HEK293 (cell line): Measurements from ENCODE around the gene ARMH2.
A peak's percentile ranks its signal among the peaks of the same experiment; 100 is the strongest.

Experiments
- CTCF ChIA-PET: fragments of 350-600 bp; formaldehyde crosslinking; extraction: SDS; loops from one replicate; lab custom pipeline; 2021; ENCODE audit warnings: antibody characterized with exemption; lab: Yijun Ruan, JAX
- POLR2A ChIA-PET: fragments of 300-600 bp; formaldehyde crosslinking; extraction: SDS; loops from one replicate; lab custom pipeline; 2020; ENCODE audit warnings: antibody characterized with exemption, inconsistent platforms; lab: Yijun Ruan, JAX
- H3K27ac ChIP-seq: fragments of 200-500 bp; sonication (Bioruptor generic); 2 replicates; pipeline ENCODE4 v1.5.1; 2014; ENCODE audit warnings: low read depth, low read length, control low read depth, inconsistent platforms; ENCODE audit errors: extremely low read depth
- H3K36me3 ChIP-seq, 2 experiments: fragments of 200-500 bp in 1 of 2; sonication (Bioruptor generic) in 1 of 2; 1 replicate in 1 of 2; 2 replicates in 1 of 2; pipeline ENCODE4 v1.5.1; 2014 to 2017; ENCODE audit warnings: inconsistent platforms in 2 of 2, low read length in 2 of 2; ENCODE audit not compliant: control insufficient read depth in 2 of 2, insufficient read depth in 1 of 2
- H3K4me1 ChIP-seq: fragments of 200-500 bp; sonication (Bioruptor generic); 2 replicates; pipeline ENCODE4 v1.5.1; 2014; ENCODE audit warnings: mild to moderate bottlenecking, low read length, inconsistent platforms; ENCODE audit not compliant: control insufficient read depth, insufficient read depth
- H3K4me3 ChIP-seq: 2 replicates; pipeline ENCODE4 v1.5.1; 2011; ENCODE audit warnings: low read depth, mild to moderate bottlenecking, control low read depth, low read length, moderate library complexity
- H3K9me3 ChIP-seq: fragments of 200-500 bp; sonication (Bioruptor generic); 2 replicates; pipeline ENCODE4 v1.5.1; 2014; ENCODE audit warnings: low read depth, low read length, inconsistent platforms; ENCODE audit not compliant: control insufficient read depth, insufficient read depth
- MYNN ChIP-seq: fragments of 450-650 bp; formaldehyde crosslinking; IDR thresholded peaks from 2 replicates; pipeline ENCODE4 v1.5.1; 2016; ENCODE audit warnings: missing biosample characterization, missing genetic modification characterization, borderline replicate concordance
- PRDM1 ChIP-seq: fragments of 450-650 bp; formaldehyde crosslinking; IDR thresholded peaks from 2 replicates; pipeline ENCODE4; 2016; ENCODE audit warnings: missing biosample characterization, missing genetic modification characterization
- PRDM10 ChIP-seq: fragments of 450-650 bp; formaldehyde crosslinking; IDR thresholded peaks from 2 replicates; pipeline ENCODE4 v1.5.1; 2016; ENCODE audit warnings: missing biosample characterization, missing genetic modification characterization
- SCRT1 ChIP-seq: fragments of 450-650 bp; formaldehyde crosslinking; IDR thresholded peaks from 2 replicates; pipeline ENCODE4 v1.5.1; 2016; ENCODE audit warnings: missing biosample characterization, missing genetic modification characterization, borderline replicate concordance
- SCRT2 ChIP-seq: fragments of 450-650 bp; formaldehyde crosslinking; IDR thresholded peaks from 2 replicates; pipeline ENCODE4 v1.5.1; 2016; ENCODE audit warnings: missing biosample characterization, missing genetic modification characterization
- TRIM28 ChIP-seq: IDR thresholded peaks from 2 replicates; pipeline ENCODE4 v1.6.1; 2011; ENCODE audit warnings: low read length, control low read depth, borderline replicate concordance
- YY1 ChIP-seq: fragments of 450-650 bp; formaldehyde crosslinking; IDR thresholded peaks from 2 replicates; pipeline ENCODE4 v1.5.1; 2018; ENCODE audit warnings: missing biosample characterization, missing genetic modification characterization
- ZBTB1 ChIP-seq: fragments of 450-650 bp; formaldehyde crosslinking; IDR thresholded peaks from 2 replicates; pipeline ENCODE4 v1.5.1; 2016; ENCODE audit warnings: missing biosample characterization, missing genetic modification characterization
- ZNF10 ChIP-seq: fragments of 450-650 bp; formaldehyde crosslinking; IDR thresholded peaks from 2 replicates; pipeline ENCODE4 v1.5.1; 2017; ENCODE audit warnings: missing biosample characterization, missing genetic modification characterization
- ZNF324 ChIP-seq: fragments of 450-650 bp; formaldehyde crosslinking; IDR thresholded peaks from 2 replicates; pipeline ENCODE4 v1.5.1; 2016; ENCODE audit warnings: missing biosample characterization, missing genetic modification characterization
- ZNF394 ChIP-seq: fragments of 450-650 bp; formaldehyde crosslinking; IDR thresholded peaks from 2 replicates; pipeline ENCODE4 v1.5.1; 2016; ENCODE audit warnings: missing biosample characterization, missing genetic modification characterization, mild to moderate bottlenecking, moderate library complexity, borderline replicate concordance
- ZNF423 ChIP-seq: fragments of 450-650 bp; formaldehyde crosslinking; IDR thresholded peaks from 2 replicates; pipeline ENCODE4 v1.5.1; 2016; ENCODE audit warnings: missing biosample characterization, missing genetic modification characterization
- ZNF426 ChIP-seq: fragments of 450-650 bp; formaldehyde crosslinking; IDR thresholded peaks from 2 replicates; pipeline ENCODE4 v1.5.1; 2017; ENCODE audit warnings: missing biosample characterization, missing genetic modification characterization, mild to moderate bottlenecking, inconsistent platforms, moderate library complexity
- ZNF449 ChIP-seq: fragments of 450-650 bp; formaldehyde crosslinking; IDR thresholded peaks from 2 replicates; pipeline ENCODE4 v1.5.1; 2017; ENCODE audit warnings: missing biosample characterization, mild to moderate bottlenecking, missing genetic modification characterization, moderate library complexity
- ZNF501 ChIP-seq: fragments of 450-650 bp; formaldehyde crosslinking; IDR thresholded peaks from 2 replicates; pipeline ENCODE4 v1.5.1; 2016; ENCODE audit warnings: missing biosample characterization, missing genetic modification characterization
- ZNF596 ChIP-seq: fragments of 450-650 bp; IDR thresholded peaks from 2 replicates; pipeline ENCODE4 v1.5.0; 2018; ENCODE audit warnings: missing biosample characterization, mild to moderate bottlenecking, missing genetic modification characterization, moderate library complexity
- ZNF624 ChIP-seq: fragments of 450-650 bp; formaldehyde crosslinking; IDR thresholded peaks from 2 replicates; pipeline ENCODE4 v1.5.1; 2017; ENCODE audit warnings: missing biosample characterization, missing genetic modification characterization

ARMH2 gene

GRCh38 chr6:24799541-24799915 lies 811 bp upstream of the ARMH2 start:
- H3K36me3 ChIP-seq: no peaks in the 10 kb centered on the region
- no peaks in the 10 kb centered on the region for H3K4me1 ChIP-seq
- no peaks in the 10 kb centered on the region for H3K9me3 ChIP-seq
- H3K4me3 ChIP-seq: no peak overlapping the region
- no peak overlapping the region for H3K27ac ChIP-seq
- ChIA-PET CTCF (interaction anchor here (0.7 kb wide), 1 partner anchor 618 kb away, joined by 5 read pairs; no protein-coding TSS in a partner anchor), POLR2A (no interaction called here)
- TF ChIP-seq ZNF324 (tag by site-specific recombination) (no peak), TRIM28 (no peak), PRDM1 (tag by site-specific recombination) (peak; percentile 71; the same call in 1 of the 2 replicates), ZNF624 (tag by site-specific recombination) (no peak), ZNF501 (no peak), ZNF10 (no peak)

DNA sequence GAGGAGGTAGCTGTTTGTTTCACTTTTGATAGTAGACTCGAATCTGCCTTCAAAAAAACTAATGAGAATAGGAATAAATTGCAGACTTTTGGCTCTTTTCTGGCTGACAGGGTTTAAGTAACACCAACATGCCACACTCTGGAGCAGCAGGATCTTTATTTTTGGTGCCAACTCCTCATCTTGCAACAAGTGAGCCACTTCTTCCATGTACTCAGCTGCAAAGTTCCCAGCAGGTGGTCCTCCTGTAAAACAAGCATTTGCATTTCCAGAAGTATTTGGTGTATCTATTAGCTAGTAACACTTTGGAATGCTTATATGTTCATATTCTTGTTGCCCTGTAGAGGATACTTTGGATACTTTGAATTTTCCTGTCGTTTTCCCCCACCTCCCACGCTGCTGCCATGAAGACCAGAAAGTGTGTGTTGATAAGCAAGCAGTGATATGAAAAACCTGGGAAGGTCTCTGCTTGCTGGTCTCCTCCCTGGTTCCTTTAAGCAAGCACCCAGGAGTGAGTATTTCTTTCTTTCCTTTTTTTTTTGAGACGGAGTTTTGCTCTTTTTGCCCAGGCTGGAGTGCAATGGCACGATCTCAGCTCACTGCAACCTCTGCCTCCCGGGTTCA lies 1.0 kb downstream of the ARMH2 start:
- TF ChIP-seq ZNF449 (tag by site-specific recombination) (no peak), SCRT1 (tag by site-specific recombination) (0 out of 2 replicates have a peak, but pooled peaks have one; percentile 26), SCRT2 (tag by site-specific recombination) (peak; percentile 77)
- Histone ChIP-seq H3K4me3 (no peak overlapping the region), H3K4me1 (no peaks in the 10 kb centered on the region), H3K27ac (no peak overlapping the region), H3K9me3 (no peaks in the 10 kb centered on the region), H3K36me3 (no peaks in the 10 kb centered on the region)
- ChIA-PET POLR2A (no interaction called here), CTCF (interaction anchor here (0.6 kb wide), 1 partner anchor 284 kb away, joined by 3 read pairs; no protein-coding TSS in a partner anchor)

GRCh38 chr6:24796616-24797290 lies 2.0 kb downstream of the ARMH2 start:
- no peak overlapping the region for H3K4me3 ChIP-seq
- no peak for TF ChIP-seq ZBTB1 (tag by site-specific recombination)
- TF ChIP-seq ZNF426 (tag by site-specific recombination): no peak
- no peak for TF ChIP-seq MYNN (tag by site-specific recombination)
- no peak for TF ChIP-seq ZNF394
- no peak for TF ChIP-seq ZNF596 (tag by site-specific recombination)
- ChIA-PET CTCF (interaction anchor here (0.6 kb wide), 1 partner anchor 283 kb away, joined by 3 read pairs; no protein-coding TSS in a partner anchor), POLR2A (no interaction called here)
- H3K9me3 ChIP-seq: no peaks in the 10 kb centered on the region
- no peak overlapping the region for H3K27ac ChIP-seq
- H3K36me3 ChIP-seq: peaks cover 0 to 2% of the 10 kb centered on the region in 2 experiments; a peak in 1 of 3 replicates
- no peaks in the 10 kb centered on the region for H3K4me1 ChIP-seq

DNA sequence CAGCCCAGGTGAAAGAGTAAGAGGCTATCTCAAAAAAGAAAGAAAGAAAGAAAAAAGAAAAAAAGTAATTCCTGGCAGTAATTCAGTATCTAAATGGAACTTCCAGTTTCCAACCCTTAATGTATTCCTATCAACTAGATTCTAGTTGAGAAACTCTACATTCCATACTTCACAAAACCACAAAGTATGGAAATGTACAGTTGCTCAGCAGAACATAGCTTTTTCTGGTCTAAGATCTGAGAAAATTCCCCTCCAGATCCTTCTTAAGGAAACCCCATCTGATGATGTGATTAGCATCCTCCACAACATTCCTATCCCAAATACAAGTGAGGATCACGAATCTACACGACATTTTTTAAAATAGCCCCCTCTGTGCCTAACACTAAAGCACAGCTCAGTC lies 3.6 kb downstream of the ARMH2 start:
- CTCF ChIA-PET: interaction anchor here (0.7 to 0.8 kb wide), 2 partner anchors 223 to 779 kb away, joined by 3 to 6 read pairs; no protein-coding TSS in a partner anchor
- Histone ChIP-seq H3K4me1 (no peaks in the 10 kb centered on the region), H3K27ac (no peak overlapping the region)

More for the DNA sequence above, 3.6 kb downstream of the ARMH2 start:
- POLR2A ChIA-PET: interaction anchor here (1.4 kb wide), 1 partner anchor 10 kb away, joined by 3 read pairs; no protein-coding TSS in a partner anchor
- no peak for TF ChIP-seq YY1
- no peak for TF ChIP-seq PRDM10
- TF ChIP-seq ZNF423 (tag by site-specific recombination): no peak
- Histone ChIP-seq H3K9me3 (no peaks in the 10 kb centered on the region), H3K36me3 (peaks cover 0 to 9% of the 10 kb centered on the region in 2 experiments; a peak in 1 of 3 replicates), H3K4me3 (no peak overlapping the region)
